Fibroblast of skin of abdomen (primary cell): ENCODE measurements around the gene MAGI1.
"Not testable (repeated sequence)": the region's sequence is repeated elsewhere in the genome, so short reads cannot be mapped to it uniquely, and the experiment has no call there.

Source experiments
- DNase-seq: peaks from one replicate; pipeline ENCODE4 v3.0.0-alpha.2; 2013

The MAGI1 gene

GRCh38 chr3:65551945-65552344, 486.8 kb downstream of the MAGI1 start:
- DNase-seq: no peak

- no peak for DNase-seq
These were observed 488.6 kb downstream of the MAGI1 start for GRCh38 chr3:65550137-65550536.

GRCh38 chr3:65549626-65549959, 489.1 kb downstream of the MAGI1 start:
- DNase-seq: no peak

GRCh38 chr3:65548848-65549625, 489.7 kb downstream of the MAGI1 start:
- no peak for DNase-seq

- peak; percentile 56 for DNase-seq
These were observed 493.3 kb downstream of the MAGI1 start for GRCh38 chr3:65545429-65545828.

- not testable (repeated sequence) for DNase-seq
These were observed 495.3 kb downstream of the MAGI1 start for GRCh38 chr3:65543391-65543790.

GRCh38 chr3:65540666-65541065, 498.1 kb downstream of the MAGI1 start:
- no peak for DNase-seq

- no peak for DNase-seq
These were observed 499.1 kb downstream of the MAGI1 start for GRCh38 chr3:65539616-65540015.

- no peak for DNase-seq
These were observed 500.6 kb downstream of the MAGI1 start for GRCh38 chr3:65538101-65538500.

- DNase-seq: no peak
These were observed 501.6 kb downstream of the MAGI1 start for GRCh38 chr3:65537109-65537508.

GRCh38 chr3:65535260-65535659, 503.5 kb downstream of the MAGI1 start:
- no peak for DNase-seq

GRCh38 chr3:65534805-65535204, 503.9 kb downstream of the MAGI1 start:
- no peak for DNase-seq

- DNase-seq: no peak
These were observed 506.0 kb downstream of the MAGI1 start for GRCh38 chr3:65532749-65533148.

- no peak for DNase-seq
These were observed 506.5 kb downstream of the MAGI1 start for GRCh38 chr3:65532215-65532614.

- no peak for DNase-seq
These were observed 507.2 kb downstream of the MAGI1 start for GRCh38 chr3:65531499-65531898.

- no peak for DNase-seq
These were observed 512.1 kb downstream of the MAGI1 start for GRCh38 chr3:65526656-65527055.

GRCh38 chr3:65524584-65524983, 514.1 kb downstream of the MAGI1 start:
- no peak for DNase-seq

- DNase-seq: no peak
These were observed 514.8 kb downstream of the MAGI1 start for GRCh38 chr3:65523878-65524277.

- DNase-seq: no peak
These were observed 517.7 kb downstream of the MAGI1 start for GRCh38 chr3:65521032-65521431.

- DNase-seq: no peak
These were observed 521.7 kb downstream of the MAGI1 start for GRCh38 chr3:65516998-65517397.

GRCh38 chr3:65514317-65514716, 524.4 kb downstream of the MAGI1 start:
- DNase-seq: not testable (repeated sequence)

- DNase-seq: not testable (repeated sequence)
These were observed 529.3 kb downstream of the MAGI1 start for GRCh38 chr3:65509423-65509794.

- DNase-seq: no peak
These were observed 529.8 kb downstream of the MAGI1 start for GRCh38 chr3:65508750-65509422.

- DNase-seq: no peak
These were observed 531.3 kb downstream of the MAGI1 start for GRCh38 chr3:65507437-65507836.
